Measurements from ENCODE around the gene ZBTB24. TPM values are rescaled to one million over a fixed set of nuclear protein-coding genes. Genes with fewer than 3 reads are reported as not detected.
"Not testable (repeated sequence)": the region's sequence is repeated elsewhere in the genome, so short reads cannot be mapped to it uniquely, and the experiment has no call there.

ZBTB24 gene
- total RNA-seq, result 10 to 100 TPM; 16.1 to 16.5 TPM

DNA sequence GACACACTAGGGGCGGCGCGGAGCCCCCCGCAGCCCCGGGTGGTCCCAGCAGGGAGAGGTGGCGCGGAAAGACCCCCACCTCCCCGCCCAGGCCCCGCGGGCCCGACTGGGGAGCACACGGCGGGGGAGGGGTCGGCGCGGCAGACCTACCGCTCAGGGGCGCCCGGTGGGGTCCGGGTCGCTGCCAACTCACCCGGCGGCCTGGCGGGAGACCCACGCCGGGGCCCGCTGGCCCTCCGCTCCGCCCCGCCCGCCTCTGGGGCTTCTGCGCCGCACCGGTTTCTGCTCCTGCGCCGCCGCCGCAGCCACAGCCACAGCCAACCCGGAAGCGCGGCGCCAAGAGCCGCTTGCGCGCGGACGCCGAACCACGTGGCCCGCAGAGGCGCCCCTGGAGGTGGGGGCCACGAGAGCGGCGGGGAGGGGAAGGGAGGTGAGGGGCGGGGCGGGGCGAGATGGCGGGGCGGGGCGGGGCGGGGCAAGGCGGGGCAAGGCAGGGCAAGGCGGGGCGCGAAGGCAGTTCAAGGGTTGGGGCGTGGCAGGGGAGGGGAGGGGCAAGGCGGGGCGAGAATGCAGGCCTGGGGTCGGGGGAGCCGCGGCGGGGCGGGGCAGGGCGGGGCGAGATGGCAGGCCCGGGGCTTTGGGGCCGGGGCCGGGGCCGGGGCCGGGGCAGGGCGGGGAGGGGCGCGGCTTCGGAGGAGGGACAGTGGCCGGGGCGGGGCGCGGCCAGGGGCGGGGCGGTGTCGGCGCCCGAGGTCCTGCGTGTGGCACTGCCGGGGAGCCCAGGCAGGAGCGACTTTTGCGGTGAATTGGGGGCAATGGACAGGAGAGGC, at the start of gene ZBTB24:
ZBTB24 (minus strand) TSS at position 315 of the 830 bp plus-strand sequence. CDS start 1,193 bp downstream, outside the sequence.
- no peaks in the 10 kb centered on the region for H3K9me3 Mint-ChIP-seq
- DNase-seq, result peak; percentile 92
- H3K27me3 Mint-ChIP-seq, result no peaks in the 10 kb centered on the region
- H3K4me3 Mint-ChIP-seq, result peak within 1 kb of the TSS; percentile 94
- H3K36me3 Mint-ChIP-seq, result peaks cover 41% of the 10 kb centered on the region
- peaks cover 38% of the 10 kb centered on the region for H3K4me1 Mint-ChIP-seq
- H3K27ac Mint-ChIP-seq, result peak within 1 kb of the TSS; percentile 90

DNA sequence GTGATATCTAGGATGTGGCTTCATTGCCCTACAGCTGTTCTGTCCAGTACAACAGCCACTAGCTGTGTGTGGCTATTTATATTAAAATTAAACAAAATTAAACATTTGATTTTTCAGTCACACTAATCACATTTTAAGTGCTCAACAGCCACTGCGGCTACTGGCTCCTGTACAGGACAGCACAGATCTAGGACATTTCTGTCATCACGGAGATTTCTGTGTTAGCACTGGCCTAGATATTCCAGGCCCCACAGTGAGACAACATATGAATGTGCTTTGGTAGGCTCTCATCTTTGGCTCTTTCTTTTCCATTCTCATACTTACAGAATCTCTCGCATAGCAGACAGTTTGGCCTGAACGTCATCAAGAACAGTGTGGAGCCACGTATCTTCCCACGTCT, 48.4 kb upstream of the ZBTB24 start:
- peaks cover 3% of the 10 kb centered on the region for H3K4me1 Mint-ChIP-seq
- no peaks in the 10 kb centered on the region for H3K9me3 Mint-ChIP-seq
- H3K27ac Mint-ChIP-seq, result no peak overlapping the region

GRCh38 chr6:109527989-109528388, 45.0 kb upstream of the ZBTB24 start:
- Mint-ChIP-seq H3K4me1 (peaks cover 3% of the 10 kb centered on the region), H3K27me3 (no peaks in the 10 kb centered on the region), H3K9me3 (peaks cover 3% of the 10 kb centered on the region), H3K27ac (no peak overlapping the region), H3K36me3 (peaks cover 3% of the 10 kb centered on the region), H3K4me3 (no peak overlapping the region)
- no peak for DNase-seq

More for the DNA sequence above, 48.4 kb upstream of the ZBTB24 start:
- DNase-seq, result no peak
- Mint-ChIP-seq H3K27me3 (no peaks in the 10 kb centered on the region), H3K36me3 (no peaks in the 10 kb centered on the region), H3K4me3 (no peak overlapping the region)

GRCh38 chr6:109526905-109527628, 44.0 kb upstream of the ZBTB24 start:
- DNase-seq, result peak; percentile 30
- Mint-ChIP-seq H3K9me3 (peaks cover 3% of the 10 kb centered on the region), H3K4me3 (no peak overlapping the region), H3K27ac (peak overlapping the region; percentile 64), H3K27me3 (no peaks in the 10 kb centered on the region), H3K4me1 (peaks cover 3% of the 10 kb centered on the region), H3K36me3 (peaks cover 3% of the 10 kb centered on the region)

- H3K27ac Mint-ChIP-seq, result no peak overlapping the region
- peaks cover 3% of the 10 kb centered on the region for H3K36me3 Mint-ChIP-seq
- no peaks in the 10 kb centered on the region for H3K27me3 Mint-ChIP-seq
- H3K4me1 Mint-ChIP-seq, result peaks cover 3% of the 10 kb centered on the region
- H3K9me3 Mint-ChIP-seq, result peaks cover 3% of the 10 kb centered on the region
- no peak overlapping the region for H3K4me3 Mint-ChIP-seq
- DNase-seq, result no peak
These were observed 41.1 kb upstream of the ZBTB24 start for GRCh38 chr6:109524129-109524528.

GRCh38 chr6:109523478-109523877, 40.5 kb upstream of the ZBTB24 start:
- H3K27ac Mint-ChIP-seq, result no peak overlapping the region
- DNase-seq, result no peak
- peaks cover 3% of the 10 kb centered on the region for H3K4me1 Mint-ChIP-seq
- H3K36me3 Mint-ChIP-seq, result peaks cover 3% of the 10 kb centered on the region
- H3K9me3 Mint-ChIP-seq, result peaks cover 3% of the 10 kb centered on the region
- no peaks in the 10 kb centered on the region for H3K27me3 Mint-ChIP-seq
- H3K4me3 Mint-ChIP-seq, result no peak overlapping the region

GRCh38 chr6:109521080-109521479, 38.1 kb upstream of the ZBTB24 start:
- peaks cover 6% of the 10 kb centered on the region for H3K36me3 Mint-ChIP-seq
- H3K9me3 Mint-ChIP-seq, result peaks cover 3% of the 10 kb centered on the region
- H3K4me3 Mint-ChIP-seq, result no peak overlapping the region
- no peak overlapping the region for H3K27ac Mint-ChIP-seq
- no peaks in the 10 kb centered on the region for H3K27me3 Mint-ChIP-seq
- no peak for DNase-seq
- H3K4me1 Mint-ChIP-seq, result peaks cover 10% of the 10 kb centered on the region

GRCh38 chr6:109519647-109520046, 36.6 kb upstream of the ZBTB24 start:
- not testable (repeated sequence) for H3K27me3 Mint-ChIP-seq, H3K4me3 Mint-ChIP-seq, H3K9me3 Mint-ChIP-seq, DNase-seq, H3K27ac Mint-ChIP-seq, H3K36me3 Mint-ChIP-seq
- H3K4me1 Mint-ChIP-seq, result peaks cover 23% of the 10 kb centered on the region

DNA sequence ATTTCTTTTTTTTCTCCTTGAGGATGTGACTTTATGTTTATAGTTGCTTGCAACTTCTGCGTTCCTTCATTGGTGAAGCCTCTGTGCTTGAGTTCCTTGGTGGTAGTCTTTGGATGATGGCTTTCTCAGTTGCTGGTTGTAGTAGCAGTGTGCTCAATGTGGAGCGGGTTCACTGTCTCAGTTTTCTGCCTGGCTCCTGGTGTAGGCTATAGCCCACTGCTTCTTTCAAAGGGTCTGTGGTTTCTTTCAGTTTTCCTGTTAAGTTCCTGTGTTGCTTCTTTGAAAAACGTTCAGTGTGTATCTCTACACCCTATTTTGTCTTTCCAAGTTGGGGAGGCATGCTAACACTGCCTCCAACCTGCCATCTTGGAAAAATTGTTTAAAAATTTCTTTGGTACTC, 33.9 kb upstream of the ZBTB24 start:
- DNase-seq, result no peak
- H3K27me3 Mint-ChIP-seq, result no peaks in the 10 kb centered on the region
- H3K9me3 Mint-ChIP-seq, result no peaks in the 10 kb centered on the region
- peaks cover 3% of the 10 kb centered on the region for H3K36me3 Mint-ChIP-seq
- H3K4me3 Mint-ChIP-seq, result peak overlapping the region; percentile 9
- peak overlapping the region; percentile 73 for H3K27ac Mint-ChIP-seq
- H3K4me1 Mint-ChIP-seq, result peaks cover 23% of the 10 kb centered on the region

GRCh38 chr6:109515781-109516409, 32.9 kb upstream of the ZBTB24 start:
- H3K36me3 Mint-ChIP-seq, result peaks cover 3% of the 10 kb centered on the region
- DNase-seq, result no peak
- peaks cover 23% of the 10 kb centered on the region for H3K4me1 Mint-ChIP-seq
- peak overlapping the region; percentile 73 for H3K27ac Mint-ChIP-seq
- no peaks in the 10 kb centered on the region for H3K9me3 Mint-ChIP-seq
- H3K4me3 Mint-ChIP-seq, result peak overlapping the region; percentile 30
- H3K27me3 Mint-ChIP-seq, result no peaks in the 10 kb centered on the region

GRCh38 chr6:109514946-109515345, 31.9 kb upstream of the ZBTB24 start:
- H3K9me3 Mint-ChIP-seq, result no peaks in the 10 kb centered on the region
- no peak overlapping the region for H3K4me3 Mint-ChIP-seq
- peaks cover 23% of the 10 kb centered on the region for H3K4me1 Mint-ChIP-seq
- H3K36me3 Mint-ChIP-seq, result peaks cover 3% of the 10 kb centered on the region
- no peaks in the 10 kb centered on the region for H3K27me3 Mint-ChIP-seq
- peak overlapping the region; percentile 26 for H3K27ac Mint-ChIP-seq
- DNase-seq, result no peak

DNA sequence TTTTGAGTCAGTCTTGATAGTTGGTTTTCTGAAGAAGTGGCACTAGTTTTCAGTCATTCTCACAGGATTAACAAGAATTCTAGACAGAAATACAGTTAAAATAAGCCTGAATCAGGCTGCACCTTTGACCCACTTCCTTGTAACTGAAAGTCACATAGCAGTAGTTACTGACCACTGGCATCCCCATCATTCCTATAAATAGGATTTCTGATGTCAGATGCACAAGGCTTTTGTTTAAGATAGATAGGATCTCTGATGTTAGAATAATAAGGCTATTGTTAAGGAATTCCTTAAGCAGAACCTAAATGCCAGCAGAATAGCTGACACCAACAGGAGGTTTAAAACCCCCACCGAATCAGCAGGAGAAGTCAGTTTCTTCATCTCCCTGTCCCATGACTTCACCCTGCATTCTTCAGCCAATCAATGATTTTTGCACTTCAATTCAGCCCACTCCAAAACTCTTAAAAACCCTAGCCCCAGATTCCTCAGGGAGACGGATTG, 30.6 kb upstream of the ZBTB24 start:
- Mint-ChIP-seq H3K27ac (no peak overlapping the region), H3K4me1 (peaks cover 23% of the 10 kb centered on the region), H3K36me3 (peaks cover 3% of the 10 kb centered on the region), H3K4me3 (no peak overlapping the region), H3K27me3 (no peaks in the 10 kb centered on the region), H3K9me3 (no peaks in the 10 kb centered on the region)
- no peak for DNase-seq

GRCh38 chr6:109512271-109512817, 29.3 kb upstream of the ZBTB24 start:
- H3K36me3 Mint-ChIP-seq, result peaks cover 3% of the 10 kb centered on the region
- no peak overlapping the region for H3K4me3 Mint-ChIP-seq
- peaks cover 23% of the 10 kb centered on the region for H3K4me1 Mint-ChIP-seq
- H3K9me3 Mint-ChIP-seq, result no peaks in the 10 kb centered on the region
- no peak for DNase-seq
- no peak overlapping the region for H3K27ac Mint-ChIP-seq
- no peaks in the 10 kb centered on the region for H3K27me3 Mint-ChIP-seq

GRCh38 chr6:109511832-109512231, 28.8 kb upstream of the ZBTB24 start:
- H3K27me3 Mint-ChIP-seq, result no peaks in the 10 kb centered on the region
- DNase-seq, result no peak
- no peak overlapping the region for H3K27ac Mint-ChIP-seq
- H3K4me1 Mint-ChIP-seq, result peaks cover 18% of the 10 kb centered on the region
- peaks cover under 1% of the 10 kb centered on the region for H3K36me3 Mint-ChIP-seq
- H3K4me3 Mint-ChIP-seq, result no peak overlapping the region
- no peaks in the 10 kb centered on the region for H3K9me3 Mint-ChIP-seq

DNA sequence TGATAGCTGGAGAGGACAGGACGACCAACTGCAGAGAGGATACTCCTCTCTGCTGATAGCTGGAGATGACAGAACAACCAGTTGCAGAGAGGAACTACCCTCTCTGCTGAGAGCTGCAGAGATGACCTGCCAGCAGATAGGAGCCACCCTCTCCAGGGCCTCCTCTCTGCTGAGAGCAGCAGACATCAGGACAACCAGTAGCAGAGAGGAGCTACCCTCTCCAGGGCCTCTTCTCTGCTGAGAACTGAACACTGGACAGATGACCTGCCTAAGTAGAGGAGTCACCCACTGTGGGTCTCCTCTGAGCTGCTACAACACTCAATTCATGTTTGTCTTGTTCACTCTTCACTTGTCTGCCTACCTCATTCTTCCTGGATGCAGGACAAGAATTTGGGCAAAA, 27.3 kb upstream of the ZBTB24 start:
- no peaks in the 10 kb centered on the region for H3K9me3 Mint-ChIP-seq
- no peak overlapping the region for H3K27ac Mint-ChIP-seq
- DNase-seq, result no peak
- H3K4me3 Mint-ChIP-seq, result no peak overlapping the region
- H3K4me1 Mint-ChIP-seq, result peaks cover 7% of the 10 kb centered on the region
- H3K27me3 Mint-ChIP-seq, result no peaks in the 10 kb centered on the region
- H3K36me3 Mint-ChIP-seq, result no peaks in the 10 kb centered on the region

Data from activated naive CD8-positive, alpha-beta T cell treated with anti-CD3 and anti-CD28 coated beads for 36 hours (primary cell).